Glutamatergic neuron (in vitro differentiated cells): ENCODE measurements around the gene PEX14. TPM values are rescaled to one million over a fixed set of nuclear protein-coding genes. Genes with fewer than 3 reads are reported as not detected.

ENCODE experiments used
- DNase-seq: peaks from one replicate; pipeline ENCODE4 v3.0.0; 2022
- H3K27ac Mint-ChIP-seq: one replicate; pipeline ENCODE4 v1.8.0; 2020; ENCODE audit warnings: mild to moderate bottlenecking, mixed read lengths, inconsistent platforms; ENCODE audit not compliant: unreplicated experiment
- H3K27me3 Mint-ChIP-seq: one replicate; pipeline ENCODE4 v1.8.0; 2020; ENCODE audit warnings: mild to moderate bottlenecking, moderate library complexity, mixed read lengths, inconsistent platforms; ENCODE audit not compliant: unreplicated experiment
- H3K36me3 Mint-ChIP-seq: one replicate; pipeline ENCODE4 v1.8.0; 2020; ENCODE audit warnings: mild to moderate bottlenecking, mixed read lengths, inconsistent platforms; ENCODE audit not compliant: unreplicated experiment
- H3K4me1 Mint-ChIP-seq: one replicate; pipeline ENCODE4 v1.8.0; 2020; ENCODE audit warnings: mild to moderate bottlenecking, low read depth, mixed read lengths, inconsistent platforms; ENCODE audit not compliant: unreplicated experiment
- H3K4me3 Mint-ChIP-seq: one replicate; pipeline ENCODE4 v1.8.0; 2020; ENCODE audit warnings: mild to moderate bottlenecking, mixed read lengths, inconsistent platforms; ENCODE audit not compliant: unreplicated experiment
- H3K9me3 Mint-ChIP-seq: one replicate; pipeline ENCODE4 v1.8.0; 2020; ENCODE audit warnings: mild to moderate bottlenecking, moderate library complexity, mixed read lengths, inconsistent platforms; ENCODE audit not compliant: unreplicated experiment
- total RNA-seq: library from RNA; stranded (reverse); fragmentation: NEBNext Ultra II Directional; extraction: Animal tissue kit (Norgen Biotek cat#: 25700); gene quantifications from one replicate; pipeline ENCODE4 v1.2.1, GENCODE V29; 2021; ENCODE audit not compliant: unreplicated experiment
- TF ChIP-seq, protein P1 (sequence below): fragments of 200-600 bp; sonication (generic); IDR thresholded peaks from one replicate; pipeline ENCODE4 v1.5.0; 2021; ENCODE audit not compliant: partially characterized antibody, unreplicated experiment

PEX14 gene
- total RNA-seq, 1 donor from 2014 or later: 25.8 TPM

GRCh38 chr1:10615932-10616671 lies 141.4 kb downstream of the PEX14 start:
- Mint-ChIP-seq H3K27ac (no peak overlapping the region), H3K9me3 (peaks cover 4% of the 10 kb centered on the region), H3K4me1 (peaks cover 5% of the 10 kb centered on the region), H3K27me3 (peaks cover 3% of the 10 kb centered on the region), H3K4me3 (no peak overlapping the region), H3K36me3 (no peaks in the 10 kb centered on the region)
- no peak for DNase-seq
- TF ChIP-seq, protein P1, sequence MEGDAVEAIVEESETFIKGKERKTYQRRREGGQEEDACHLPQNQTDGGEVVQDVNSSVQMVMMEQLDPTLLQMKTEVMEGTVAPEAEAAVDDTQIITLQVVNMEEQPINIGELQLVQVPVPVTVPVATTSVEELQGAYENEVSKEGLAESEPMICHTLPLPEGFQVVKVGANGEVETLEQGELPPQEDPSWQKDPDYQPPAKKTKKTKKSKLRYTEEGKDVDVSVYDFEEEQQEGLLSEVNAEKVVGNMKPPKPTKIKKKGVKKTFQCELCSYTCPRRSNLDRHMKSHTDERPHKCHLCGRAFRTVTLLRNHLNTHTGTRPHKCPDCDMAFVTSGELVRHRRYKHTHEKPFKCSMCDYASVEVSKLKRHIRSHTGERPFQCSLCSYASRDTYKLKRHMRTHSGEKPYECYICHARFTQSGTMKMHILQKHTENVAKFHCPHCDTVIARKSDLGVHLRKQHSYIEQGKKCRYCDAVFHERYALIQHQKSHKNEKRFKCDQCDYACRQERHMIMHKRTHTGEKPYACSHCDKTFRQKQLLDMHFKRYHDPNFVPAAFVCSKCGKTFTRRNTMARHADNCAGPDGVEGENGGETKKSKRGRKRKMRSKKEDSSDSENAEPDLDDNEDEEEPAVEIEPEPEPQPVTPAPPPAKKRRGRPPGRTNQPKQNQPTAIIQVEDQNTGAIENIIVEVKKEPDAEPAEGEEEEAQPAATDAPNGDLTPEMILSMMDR: no peak

GRCh38 chr1:10616696-10617095 lies 141.9 kb downstream of the PEX14 start:
- Mint-ChIP-seq H3K27me3 (peaks cover 3% of the 10 kb centered on the region), H3K4me3 (no peak overlapping the region)
- no peak for DNase-seq

GRCh38 chr1:10617318-10617717 lies 142.6 kb downstream of the PEX14 start:
- TF ChIP-seq, protein P1: no peak
- Mint-ChIP-seq H3K27me3 (peaks cover 6% of the 10 kb centered on the region), H3K4me3 (no peak overlapping the region), H3K27ac (no peak overlapping the region), H3K36me3 (no peaks in the 10 kb centered on the region), H3K9me3 (peaks cover 4% of the 10 kb centered on the region), H3K4me1 (peaks cover 7% of the 10 kb centered on the region)
- DNase-seq: no peak

More at GRCh38 chr1:10616696-10617095, 141.9 kb downstream of the PEX14 start:
- Mint-ChIP-seq H3K9me3 (peaks cover 4% of the 10 kb centered on the region), H3K4me1 (peaks cover 5% of the 10 kb centered on the region), H3K36me3 (no peaks in the 10 kb centered on the region), H3K27ac (no peak overlapping the region)
- TF ChIP-seq, protein P1: no peak

- TF ChIP-seq, protein P1: no peak
- Mint-ChIP-seq H3K4me3 (no peak overlapping the region), H3K4me1 (peaks cover 8% of the 10 kb centered on the region), H3K27me3 (peaks cover 8% of the 10 kb centered on the region), H3K36me3 (no peaks in the 10 kb centered on the region), H3K27ac (no peak overlapping the region), H3K9me3 (peaks cover 6% of the 10 kb centered on the region)
- DNase-seq: no peak
Observed at GRCh38 chr1:10617931-10618885, 143.5 kb downstream of the PEX14 start.
